ENCODE data around the gene C20orf96.
"Not testable (repeated sequence)": the region's sequence is repeated elsewhere in the genome, so short reads cannot be mapped to it uniquely, and the experiment has no call there.

The C20orf96 gene

GRCh38 chr20:235891-236290 is 54.7 kb downstream of the C20orf96 start:
- DNase-seq: no peak

- no peak for DNase-seq
Observed at GRCh38 chr20:227439-228105, 63.0 kb downstream of the C20orf96 start.

GRCh38 chr20:226958-227357 is 63.6 kb downstream of the C20orf96 start, which contains the start of gene DEFB129:
Gene DEFB129, plus strand, starts transcription at chr20:227258. Its CDS starts 31 bp downstream, at chr20:227289.
- no peak for DNase-seq

GRCh38 chr20:225879-226278 is 64.7 kb downstream of the C20orf96 start:
- not testable (repeated sequence) for DNase-seq

GRCh38 chr20:221258-221830 is 69.2 kb downstream of the C20orf96 start:
- no peak for DNase-seq
